GM23248 (cell line): Measurements from ENCODE around the gene MYRIP.

ENCODE experiments used
- EZH2 ChIP-seq: fragments of 200-600 bp; sonication (generic); IDR thresholded peaks from 2 replicates; pipeline ENCODE4 v1.6.1; 2018; ENCODE audit warnings: antibody characterized with exemption, mild to moderate bottlenecking; ENCODE audit not compliant: insufficient read depth, poor library complexity, severe bottlenecking
- EZH2phosphoT487 ChIP-seq: fragments of 200-600 bp; sonication (generic); IDR thresholded peaks from 2 replicates; pipeline ENCODE4 v1.6.1; 2018; ENCODE audit warnings: antibody characterized with exemption, moderate library complexity, mild to moderate bottlenecking, low read depth; ENCODE audit not compliant: insufficient read depth

GRCh38 chr3:40290396-40290795, 481.0 kb downstream of the MYRIP start:
- TF ChIP-seq EZH2: no peak
- TF ChIP-seq EZH2phosphoT487: no peak
